Body of pancreas (tissue), 4 donors: Measurements from ENCODE around the gene TTC28. TPM values are rescaled to one million over a fixed set of nuclear protein-coding genes. Genes with fewer than 3 reads are reported as not detected.

Experiments
- ATAC-seq: fragments of 150-250 bp; one replicate; pipeline ENCODE4 v1.9.1; 2016
- DNase-seq, 4 donors: peaks; one replicate each; pipeline ENCODE4 v3.0.0-alpha.2; 2019
- H3K27ac ChIP-seq, 4 donors: fragments of 200-600 bp; sonication (generic); 1 replicate in 3 of 4; 2 replicates in 1 of 4; pipeline versions ENCODE4 v1.5.1 to v1.6.1; 2016 to 2019; ENCODE audit warnings: mild to moderate bottlenecking in 1 of 4, mixed read lengths in 1 of 4, moderate library complexity in 1 of 4
- H3K27me3 ChIP-seq, 2 donors: fragments of 200-600 bp; sonication (generic); one replicate each; pipeline ENCODE4 v1.6.0; 2016; ENCODE audit warnings: mild to moderate bottlenecking in 1 of 2
- H3K36me3 ChIP-seq, 2 donors: fragments of 200-600 bp; sonication (generic); replicated peaks in 1 of 2; 2 replicates each; pipeline ENCODE4 v1.5.1; 2016; ENCODE audit warnings: low read depth in 2 of 2; ENCODE audit not compliant: insufficient read depth in 1 of 2
- H3K4me1 ChIP-seq: fragments of 200-600 bp; sonication (generic); one replicate; pipeline ENCODE4 v1.6.0; 2016
- H3K4me3 ChIP-seq, 2 donors: fragments of 200-600 bp; sonication (generic); 1 replicate in 1 of 2; 2 replicates in 1 of 2; pipeline ENCODE4 v1.5.1; 2016 to 2019
- H3K9me3 ChIP-seq, 3 donors: fragments of 200-600 bp; sonication (generic); 1 replicate in 2 of 3; 2 replicates in 1 of 3; pipeline ENCODE4 v1.5.1; 2016
- POLR2A ChIP-seq, 3 donors: fragments of 450-650 bp; IDR thresholded peaks; one replicate each; pipeline ENCODE4 v1.6.1; 2016; ENCODE audit warnings: antibody characterized with exemption in 3 of 3, mild to moderate bottlenecking in 2 of 3
- WGBS, 2 donors: methylation state at CpG; one replicate each; pipeline ENCODE4 v1.1.5; 2017; 5-methylcytosine and 5-hydroxymethylcytosine counted together
- intact Hi-C: fragments of 100-400 bp; cut with DNase I; formaldehyde crosslinking; loops from one replicate; pipeline ENCODE4 v1.15.1; 2023
- total RNA-seq, 2 donors: library from RNA; depleted of rRNA; stranded (reverse); fragments of >200 nt; gene quantifications; one replicate each; pipeline ENCODE4 v1.1.0, GENCODE V29; 2016
- TF ChIP-seq, protein P1 (sequence below), 7 experiments: fragments of 450-650 bp in 4 of 7; fragments of 200-600 bp in 3 of 7; sonication (generic) in 3 of 7; IDR thresholded peaks; one replicate each; pipeline ENCODE4 v1.5.1; 2016 to 2019; ENCODE audit warnings: antibody characterized with exemption in 7 of 7

The TTC28 gene
- total RNA-seq, 2 donors from 2014 or later = 21.0 to 87.3 TPM

DNA sequence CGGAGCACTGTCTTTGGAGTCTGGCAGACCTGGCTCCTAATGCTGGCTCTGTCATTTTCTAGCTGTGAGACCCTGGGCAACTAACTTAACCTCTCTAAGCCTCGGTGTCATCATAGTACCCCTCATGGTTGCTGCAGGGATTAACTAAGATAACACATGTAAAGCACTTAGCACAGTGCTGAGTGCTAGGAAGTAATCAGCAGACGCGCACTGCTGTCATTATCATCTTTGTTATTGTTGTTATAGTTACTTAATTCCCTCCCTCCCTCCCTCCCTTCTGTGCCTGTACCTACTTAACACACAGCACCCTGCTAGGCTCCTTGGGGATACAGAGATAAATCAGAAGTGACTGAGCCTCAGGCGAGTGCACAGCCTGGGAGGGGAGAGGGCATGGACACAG is 655.9 kb downstream of the TTC28 start:
- Histone ChIP-seq H3K36me3 (no peaks in the 10 kb centered on the region), H3K9me3 (no peaks in the 10 kb centered on the region), H3K4me1 (peaks cover 19% of the 10 kb centered on the region), H3K27me3 (no peaks in the 10 kb centered on the region), H3K27ac (no peak overlapping the region), H3K4me3 (no peak overlapping the region)
- no peak for ATAC-seq
- DNase-seq = peak in 1 of 4 donors; percentile 4
- 92 to 93% methylated on average over 4 to 5 of the region's 5 CpGs for WGBS, 2 donors
- intact Hi-C loops = loop anchor here (10.0 kb wide), 2 partner anchors 421 to 571 kb away; no protein-coding TSS in a partner anchor
- no peak for TF ChIP-seq POLR2A (IDR thresholded peaks at IDR 0.05)
- TF ChIP-seq, protein P1, sequence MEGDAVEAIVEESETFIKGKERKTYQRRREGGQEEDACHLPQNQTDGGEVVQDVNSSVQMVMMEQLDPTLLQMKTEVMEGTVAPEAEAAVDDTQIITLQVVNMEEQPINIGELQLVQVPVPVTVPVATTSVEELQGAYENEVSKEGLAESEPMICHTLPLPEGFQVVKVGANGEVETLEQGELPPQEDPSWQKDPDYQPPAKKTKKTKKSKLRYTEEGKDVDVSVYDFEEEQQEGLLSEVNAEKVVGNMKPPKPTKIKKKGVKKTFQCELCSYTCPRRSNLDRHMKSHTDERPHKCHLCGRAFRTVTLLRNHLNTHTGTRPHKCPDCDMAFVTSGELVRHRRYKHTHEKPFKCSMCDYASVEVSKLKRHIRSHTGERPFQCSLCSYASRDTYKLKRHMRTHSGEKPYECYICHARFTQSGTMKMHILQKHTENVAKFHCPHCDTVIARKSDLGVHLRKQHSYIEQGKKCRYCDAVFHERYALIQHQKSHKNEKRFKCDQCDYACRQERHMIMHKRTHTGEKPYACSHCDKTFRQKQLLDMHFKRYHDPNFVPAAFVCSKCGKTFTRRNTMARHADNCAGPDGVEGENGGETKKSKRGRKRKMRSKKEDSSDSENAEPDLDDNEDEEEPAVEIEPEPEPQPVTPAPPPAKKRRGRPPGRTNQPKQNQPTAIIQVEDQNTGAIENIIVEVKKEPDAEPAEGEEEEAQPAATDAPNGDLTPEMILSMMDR (IDR thresholded peaks at IDR 0.05) = no peak

DNA sequence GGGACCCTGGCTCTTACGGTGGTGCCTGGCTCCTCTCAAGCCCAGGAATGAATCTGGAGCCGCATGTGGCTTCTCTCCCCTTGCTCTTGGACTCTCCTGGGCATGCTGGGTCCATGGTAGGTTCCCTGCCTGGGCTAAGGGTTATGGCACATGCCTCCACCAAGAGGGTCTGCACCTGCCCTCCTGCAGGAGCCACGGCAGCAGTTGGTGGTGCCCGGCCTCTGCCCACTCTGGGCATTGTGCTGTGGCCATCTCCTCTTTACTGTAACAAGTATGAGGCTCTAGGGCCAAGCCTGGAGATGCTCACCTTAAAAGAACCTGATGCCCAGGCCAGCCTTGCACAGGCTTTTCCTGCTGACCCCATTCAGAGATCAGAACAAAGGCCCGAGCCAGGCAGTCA is 656.6 kb downstream of the TTC28 start:
- 96% methylated on average over 3 to 5 of the region's 5 CpGs for WGBS, 2 donors
- Histone ChIP-seq H3K36me3 (no peaks in the 10 kb centered on the region), H3K9me3 (no peaks in the 10 kb centered on the region), H3K4me3 (no peak overlapping the region), H3K27me3 (no peaks in the 10 kb centered on the region), H3K4me1 (peaks cover 12% of the 10 kb centered on the region), H3K27ac (no peak overlapping the region)
- no peak for ATAC-seq
- peak in 1 of 4 donors; percentile 4 for DNase-seq
- no peak for TF ChIP-seq POLR2A (IDR thresholded peaks at IDR 0.05)
- TF ChIP-seq, protein P1 (IDR thresholded peaks at IDR 0.05) = no peak
- intact Hi-C loops = loop anchor here (10.0 kb wide), 2 partner anchors 422 to 572 kb away; no protein-coding TSS in a partner anchor

DNA sequence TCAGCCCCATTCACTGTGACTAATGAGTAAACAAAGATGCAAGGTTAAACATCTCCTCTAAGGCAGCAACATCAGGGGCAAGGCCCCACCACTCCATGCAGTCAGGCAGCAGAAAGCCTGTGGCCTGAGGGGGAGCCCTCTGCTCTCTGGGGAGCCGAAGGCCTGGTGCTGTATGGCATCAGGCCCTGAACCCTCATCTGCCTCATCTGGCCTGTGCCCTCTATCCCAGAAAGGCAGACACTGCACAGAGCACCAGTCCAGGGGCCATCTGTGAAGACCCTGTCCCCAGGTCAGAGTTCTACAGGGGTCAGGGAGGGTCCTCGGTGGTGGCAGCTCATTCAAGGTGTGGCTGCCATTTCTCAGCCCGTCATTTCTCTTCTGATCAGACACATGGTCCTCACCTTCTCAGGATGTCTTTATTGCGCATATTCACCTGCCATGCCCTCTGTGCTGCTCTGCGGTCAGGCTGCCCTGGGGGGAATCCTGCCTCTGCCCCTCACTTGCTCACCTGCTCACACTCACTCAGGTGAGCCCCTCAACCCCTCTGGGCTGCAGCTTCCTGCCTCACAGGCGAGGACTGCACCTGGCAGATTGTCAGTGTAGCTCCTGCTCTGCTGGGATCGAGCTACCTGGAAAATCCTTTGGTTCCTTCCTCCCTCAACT is 657.5 kb downstream of the TTC28 start:
- H3K9me3 ChIP-seq = no peaks in the 10 kb centered on the region
- H3K27ac ChIP-seq = no peak overlapping the region
- no peaks in the 10 kb centered on the region for H3K27me3 ChIP-seq
- peaks cover 2% of the 10 kb centered on the region for H3K4me1 ChIP-seq
- DNase-seq = peak in 1 of 4 donors; percentile 7
- intact Hi-C loops = loop anchor here (10.0 kb wide), 2 partner anchors 423 to 573 kb away; no protein-coding TSS in a partner anchor
- no peak for ATAC-seq
- TF ChIP-seq, protein P1 (IDR thresholded peaks at IDR 0.05) = no peak
- TF ChIP-seq POLR2A (IDR thresholded peaks at IDR 0.05) = no peak
- H3K4me3 ChIP-seq = no peak overlapping the region
- H3K36me3 ChIP-seq = no peaks in the 10 kb centered on the region
- 91 to 94% methylated on average over 6 to 7 of the region's 7 CpGs for WGBS, 2 donors

- no peaks in the 10 kb centered on the region for H3K36me3 ChIP-seq
- intact Hi-C loops = loop anchor here (10.0 kb wide), 2 partner anchors 423 to 573 kb away; no protein-coding TSS in a partner anchor
- peak in 1 of 4 donors; percentile 7 for DNase-seq
- H3K27me3 ChIP-seq = no peaks in the 10 kb centered on the region
- TF ChIP-seq, protein P1 (IDR thresholded peaks at IDR 0.05) = no peak
- TF ChIP-seq POLR2A (IDR thresholded peaks at IDR 0.05) = no peak
- H3K4me1 ChIP-seq = no peaks in the 10 kb centered on the region
- H3K4me3 ChIP-seq = no peak overlapping the region
- 90 to 91% methylated on average over 11 to 15 of the region's 15 CpGs for WGBS, 2 donors
- no peaks in the 10 kb centered on the region for H3K9me3 ChIP-seq
- ATAC-seq = no peak
- H3K27ac ChIP-seq = no peak overlapping the region
Observed at GRCh38 chr22:28021116-28021997, 658.3 kb downstream of the TTC28 start.
